GM19395 (cell line): ENCODE data around the gene TWF1.
"Not testable (repeated sequence)": the region's sequence is repeated elsewhere in the genome, so short reads cannot be mapped to it uniquely, and the experiment has no call there.

Experiments used
- ATAC-seq: cut with Tn5 transposase; IDR thresholded peaks from one replicate; pipeline ENCODE4 v1.9.1; 2021; ENCODE audit warnings: mild to moderate bottlenecking, moderate library complexity; ENCODE audit not compliant: unreplicated experiment

The TWF1 gene

DNA sequence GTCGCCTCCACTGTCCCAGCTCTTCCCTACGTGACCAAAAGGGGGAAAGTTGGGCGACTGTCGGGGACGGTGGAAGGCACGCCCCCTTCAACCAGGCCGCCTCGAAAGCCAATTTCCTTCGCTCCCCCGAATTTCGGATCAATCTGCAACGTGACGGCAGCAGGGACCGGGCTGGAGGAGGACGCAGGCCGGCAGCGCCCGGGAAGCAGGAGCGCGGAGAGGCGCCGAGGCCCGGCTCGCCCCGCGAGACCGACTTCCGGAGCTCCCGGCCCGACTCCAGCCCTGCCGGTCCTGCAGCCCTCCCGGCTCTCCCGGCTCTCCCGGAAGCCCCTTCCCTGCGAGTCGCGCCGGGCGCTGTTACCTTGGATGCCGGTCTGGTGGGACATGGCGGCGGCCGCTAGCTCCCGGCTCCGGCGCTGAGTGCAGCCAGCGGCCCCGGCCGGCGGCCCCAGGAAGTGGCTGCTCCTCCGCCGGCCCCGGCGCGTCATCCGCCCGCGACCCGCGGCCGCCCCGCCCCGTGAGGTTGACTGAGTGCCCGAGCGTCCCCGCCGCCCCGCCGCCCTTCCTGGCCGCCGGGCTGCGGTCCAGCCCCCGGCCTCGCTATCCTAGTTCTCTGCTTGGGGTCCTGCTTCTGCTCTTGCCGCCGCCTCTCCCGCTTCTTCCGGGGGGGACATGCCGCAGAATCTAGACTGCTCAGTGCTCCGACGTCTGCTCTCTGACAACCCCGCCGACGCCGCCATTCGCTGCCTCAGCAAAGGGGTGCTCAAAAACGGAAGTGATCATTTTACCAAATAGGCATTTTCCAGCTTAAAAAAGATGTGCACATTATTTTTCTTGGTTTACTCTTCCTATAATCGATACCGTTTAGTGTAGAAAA, at the start of gene TWF1:
Gene TWF1, minus strand, starts transcription at position 458 of the 877 bp plus-strand sequence. Its CDS starts 72 bp downstream, at position 386.
- ATAC-seq, result peak; percentile 94

DNA sequence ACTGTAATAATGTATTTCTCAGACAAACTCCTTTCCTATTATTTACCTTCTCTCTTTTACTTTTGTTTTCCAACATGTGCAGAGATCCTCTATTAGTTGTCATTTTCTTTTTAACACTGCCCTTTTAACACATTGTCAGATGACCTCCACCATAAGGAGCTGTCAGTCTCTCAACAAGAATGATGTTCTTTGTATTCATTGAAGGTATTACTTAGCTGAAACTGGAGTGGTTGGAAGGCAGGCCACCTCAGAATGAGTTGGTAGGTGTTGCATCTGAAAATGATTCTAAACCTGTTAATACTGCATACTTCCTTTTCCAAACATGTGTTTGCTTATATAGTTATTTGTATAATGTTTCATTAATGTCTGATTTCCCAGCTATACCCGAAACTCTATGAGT, 46.6 kb upstream of the TWF1 start:
- ATAC-seq, result peak; percentile 55

DNA sequence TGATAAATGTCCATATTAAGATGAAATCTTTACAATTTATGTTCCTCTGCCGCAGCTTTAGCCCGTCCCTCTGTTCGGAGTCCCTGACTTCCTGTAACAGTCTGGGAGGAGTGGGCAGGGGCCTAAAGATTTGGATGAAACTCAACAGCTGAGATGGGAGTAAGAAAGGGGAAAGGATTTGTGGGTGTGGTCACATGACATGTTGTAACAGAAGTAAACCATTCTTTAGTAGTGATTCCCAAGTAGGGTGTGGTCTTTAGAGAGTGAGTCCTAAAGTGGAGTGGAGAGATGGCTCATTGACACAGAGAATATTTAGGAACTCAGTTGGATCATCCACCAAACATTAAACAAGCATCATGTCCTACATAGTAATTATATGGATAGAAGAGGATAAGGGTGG, 42.7 kb upstream of the TWF1 start:
- no peak for ATAC-seq

GRCh38 chr12:43848226-43848507, 42.0 kb upstream of the TWF1 start:
- no peak for ATAC-seq

DNA sequence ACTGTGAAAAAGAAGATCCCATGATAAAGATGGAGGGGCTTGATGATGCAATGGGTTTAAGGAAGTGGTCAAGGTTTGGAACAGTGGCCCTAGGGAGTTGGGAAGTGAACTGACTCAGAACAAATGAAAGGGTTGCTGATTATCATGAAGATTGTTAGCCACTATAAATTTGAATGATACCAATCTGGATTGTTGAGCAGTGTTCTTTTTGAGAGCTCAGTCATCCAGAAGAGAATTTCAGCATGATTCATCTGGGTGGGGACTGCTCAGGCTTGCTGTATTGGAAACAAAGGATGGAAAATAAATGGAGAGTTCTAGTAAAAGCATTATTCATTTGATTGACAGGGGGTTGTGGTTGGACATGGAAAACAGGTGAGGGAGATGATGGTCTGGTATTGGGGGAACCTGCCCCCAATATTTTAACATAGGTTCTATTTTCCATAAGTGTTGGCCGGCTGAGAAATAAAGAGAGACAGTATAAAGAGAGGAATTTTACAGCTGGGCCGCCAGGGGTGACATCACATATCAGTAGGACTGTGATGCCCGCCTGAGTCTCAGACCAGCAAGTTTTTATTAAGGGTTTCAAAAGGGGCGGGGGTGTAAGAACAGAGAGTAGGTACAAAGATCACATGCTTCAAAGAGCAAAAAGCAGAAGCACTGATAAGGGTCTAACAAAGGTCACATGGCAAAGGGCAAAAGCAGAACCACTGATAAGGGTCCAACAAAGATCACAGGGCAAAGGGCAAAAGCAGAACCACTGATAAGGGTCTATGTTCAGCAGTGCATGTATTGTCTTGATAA, 41.5 kb upstream of the TWF1 start:
- ATAC-seq, result not testable (repeated sequence)

- no peak for ATAC-seq
Measured at GRCh38 chr12:43842259-43842658, 36.1 kb upstream of the TWF1 start.

GRCh38 chr12:43841253-43841652, 35.1 kb upstream of the TWF1 start:
- no peak for ATAC-seq

GRCh38 chr12:43840338-43840737, 34.2 kb upstream of the TWF1 start:
- ATAC-seq, result no peak

- ATAC-seq, result peak; percentile 27
Measured at GRCh38 chr12:43836475-43836989, 30.4 kb upstream of the TWF1 start.

DNA sequence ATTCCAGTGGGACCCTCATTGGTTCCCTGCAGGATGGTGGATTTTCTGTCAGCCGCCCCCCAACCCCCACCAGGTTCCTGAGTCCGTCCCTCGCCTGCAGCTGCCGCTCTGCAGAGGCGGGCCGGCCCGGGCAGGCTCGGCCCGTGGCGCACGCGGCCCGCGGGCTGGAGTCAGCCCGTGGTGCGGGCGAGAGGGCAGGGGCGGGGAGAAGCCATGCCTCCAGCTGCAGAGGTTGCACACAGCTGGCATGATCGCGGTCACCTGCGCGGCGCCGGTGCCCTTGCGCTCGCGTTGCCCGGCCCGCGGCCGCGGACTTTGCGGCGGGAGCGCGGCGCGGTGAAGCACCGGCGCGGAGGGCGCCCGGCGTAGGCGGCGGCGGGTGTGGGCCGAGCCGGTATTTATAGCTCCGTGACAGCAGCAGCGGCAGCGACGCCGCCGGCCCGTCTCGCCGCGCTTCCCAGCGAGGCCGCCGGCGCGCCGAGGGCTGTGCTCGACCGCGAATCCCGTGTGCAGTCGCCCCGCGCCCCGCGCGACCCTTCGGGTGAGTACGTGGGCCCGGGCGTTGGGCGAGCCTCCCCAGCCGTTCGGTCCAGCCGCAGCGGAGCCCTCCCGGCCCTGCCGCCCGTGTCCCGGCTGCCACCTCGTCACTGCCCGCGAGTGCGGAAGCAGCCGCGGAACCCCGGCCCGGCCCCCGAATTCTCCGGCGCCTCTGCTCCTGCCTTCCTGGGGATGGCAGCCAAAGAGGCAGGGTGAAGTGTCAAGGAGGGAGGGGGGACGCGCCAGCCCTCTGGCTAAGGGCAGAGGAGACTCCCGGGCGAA, 29.7 kb upstream of the TWF1 start, which contains the start of gene TMEM117:
Gene TMEM117, plus strand, starts transcription at position 426 of the 819 bp plus-strand sequence.
- ATAC-seq, result peak; percentile 80

GRCh38 chr12:43835264-43835655, 29.1 kb upstream of the TWF1 start:
- ATAC-seq, result peak; percentile 13

DNA sequence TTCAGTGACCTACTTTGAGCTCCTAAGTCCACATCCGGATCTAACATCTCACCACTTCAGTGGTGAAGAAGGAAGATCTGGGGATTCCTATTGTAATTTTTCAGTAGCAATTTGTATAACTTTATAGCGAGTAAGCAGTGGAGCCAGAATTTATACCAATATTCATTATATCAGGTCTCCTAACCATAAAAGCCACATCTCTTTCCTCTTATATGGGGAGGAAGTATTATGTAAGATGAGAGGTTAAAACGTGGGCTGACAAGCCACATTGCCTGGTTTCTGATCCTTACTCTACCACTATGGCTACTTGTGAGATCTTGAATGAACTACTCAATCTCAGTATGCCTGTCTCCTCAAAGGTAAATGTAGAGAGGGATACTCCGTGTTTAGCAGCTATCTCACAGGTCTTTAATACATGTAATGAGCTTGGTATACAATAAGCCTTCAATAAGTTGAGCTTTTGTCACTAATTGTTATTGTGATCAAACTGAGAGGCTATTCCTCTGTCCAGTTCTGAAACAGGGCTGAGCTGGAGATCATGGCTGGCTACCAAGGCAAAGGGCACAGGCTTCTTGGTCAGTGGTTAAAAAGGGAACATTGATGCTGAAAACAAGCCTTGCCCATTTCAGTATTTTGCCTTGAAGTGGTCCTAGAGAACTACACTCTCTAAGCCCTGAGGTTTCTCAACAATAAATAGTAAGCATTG, 26.5 kb upstream of the TWF1 start:
- no peak for ATAC-seq

GRCh38 chr12:43827093-43827492, 21.0 kb upstream of the TWF1 start:
- ATAC-seq, result no peak

DNA sequence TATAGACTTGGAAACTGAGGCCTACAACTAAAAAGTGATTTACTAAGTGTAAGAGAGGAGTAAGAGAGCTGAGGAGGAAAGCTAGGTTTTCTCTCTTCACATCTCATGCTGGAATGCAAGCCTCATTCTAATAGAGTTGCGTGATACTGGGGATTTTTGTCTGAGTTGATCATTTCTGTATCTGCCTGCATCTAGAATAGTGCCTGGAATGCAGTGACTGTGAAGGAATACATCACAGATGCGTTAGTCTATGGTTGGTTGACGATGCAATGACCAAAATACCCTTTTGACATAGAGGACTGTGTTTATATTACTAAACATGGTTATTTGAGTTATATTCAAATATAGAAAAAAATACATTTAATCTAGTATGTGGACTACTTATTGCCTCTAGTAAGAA, 20.6 kb upstream of the TWF1 start:
- ATAC-seq, result no peak

- ATAC-seq, result no peak
Measured at GRCh38 chr12:43824207-43824775, 18.2 kb upstream of the TWF1 start.

DNA sequence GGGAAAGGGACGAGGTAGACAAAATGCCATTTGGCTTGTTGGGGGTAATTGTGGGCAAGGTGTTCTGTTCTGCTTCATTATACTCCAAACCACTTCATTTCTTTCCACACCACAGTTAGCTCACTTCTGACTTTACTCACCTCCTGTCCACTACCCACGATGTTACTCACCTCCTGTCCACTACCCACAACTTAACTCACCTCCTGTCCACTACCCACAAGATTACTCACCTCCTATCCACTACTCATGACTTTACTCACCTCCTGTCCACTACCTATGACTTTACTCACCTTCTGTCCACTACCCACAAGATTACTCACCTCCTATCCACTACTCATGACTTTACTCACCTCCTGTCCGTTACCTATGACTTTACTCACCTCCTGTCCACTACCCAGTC, 10.1 kb upstream of the TWF1 start:
- no peak for ATAC-seq

DNA sequence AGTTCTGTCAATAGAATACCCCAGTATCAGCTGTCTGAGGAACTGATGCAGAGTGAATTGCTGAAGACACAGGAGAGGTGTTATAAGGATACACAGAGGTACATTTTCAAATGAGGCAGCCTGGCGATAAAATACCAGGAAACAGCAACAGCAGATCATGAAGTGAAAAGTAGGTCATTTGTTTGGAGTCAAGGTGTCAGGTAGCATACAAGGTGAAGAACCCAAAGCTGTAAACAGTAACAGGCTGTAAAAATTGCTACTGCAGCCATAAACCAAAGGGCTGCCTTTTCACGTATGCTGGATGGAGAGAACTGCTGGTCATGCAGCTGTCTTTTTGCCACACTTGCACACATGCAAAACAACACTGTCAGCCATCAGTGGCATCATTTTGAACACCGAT, 9.3 kb upstream of the TWF1 start:
- ATAC-seq, result no peak

GRCh38 chr12:43812926-43813325, 6.8 kb upstream of the TWF1 start:
- no peak for ATAC-seq

DNA sequence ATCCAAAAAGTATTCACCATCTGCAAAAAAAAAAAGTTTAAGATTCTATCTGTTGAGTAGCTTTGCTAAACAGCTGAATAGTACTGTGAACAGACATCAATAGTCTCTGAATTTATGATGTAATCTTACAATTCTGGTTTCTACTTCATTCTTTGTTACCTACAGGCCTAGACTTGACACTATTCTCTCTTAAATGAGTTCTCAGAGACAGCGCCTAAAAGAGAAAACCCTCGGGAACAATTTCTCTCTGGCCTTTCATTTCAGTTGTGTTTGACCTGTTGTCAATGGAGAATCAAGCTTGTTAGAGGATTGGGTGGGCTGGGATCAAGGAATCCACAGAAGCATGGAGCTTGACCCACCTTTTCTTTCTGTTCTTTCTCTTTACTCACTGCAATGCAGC, 5.9 kb upstream of the TWF1 start:
- ATAC-seq, result no peak

GRCh38 chr12:43807386-43807785, 1.3 kb upstream of the TWF1 start:
- no peak for ATAC-seq
